Upper lobe of left lung (tissue), 4 donors: ENCODE measurements around the gene PFDN6.

Source experiments
- CTCF ChIP-seq, 6 experiments: fragments of 450-650 bp in 4 of 6; fragments of 200-600 bp in 2 of 6; sonication (generic) in 2 of 6; IDR thresholded peaks; one replicate each; pipeline ENCODE4 v1.5.1; 2016 to 2019; ENCODE audit warnings: antibody characterized with exemption in 6 of 6
- POLR2A ChIP-seq, 4 donors: fragments of 450-650 bp; IDR thresholded peaks; one replicate each; pipeline ENCODE4 v1.5.1; 2016 to 2017; ENCODE audit warnings: antibody characterized with exemption in 4 of 4, mild to moderate bottlenecking in 2 of 4
- POLR2AphosphoS5 ChIP-seq, 2 donors: sonication (generic); formaldehyde crosslinking; IDR thresholded peaks; one replicate each; pipeline ENCODE4 v1.5.1; 2017; ENCODE audit warnings: antibody characterized with exemption in 2 of 2

GRCh38 chr6:33299237-33299944, 10.0 kb downstream of the PFDN6 start:
- TF ChIP-seq CTCF (IDR thresholded peaks at IDR 0.05) (peak; percentile 65 to 84 (median 80)), POLR2AphosphoS5 (IDR thresholded peaks at IDR 0.05) (peak; percentile 86 to 90), POLR2A (IDR thresholded peaks at IDR 0.05) (peak in 3 of 4 donors; percentile 37 to 87 (median 49))
